H9 (cell line): Measurements from ENCODE around the gene SYNPO. TPM values are rescaled to one million over a fixed set of nuclear protein-coding genes. Genes with fewer than 3 reads are reported as not detected.

Experiments used
- DNase-seq: peaks from one replicate; pipeline ENCODE4 v3.0.0-alpha.2; 2017
- H2AFZ ChIP-seq: one replicate; pipeline ENCODE4 v1.6.1; 2013; ENCODE audit warnings: mild to moderate bottlenecking, low read length, control low read depth, moderate library complexity
- H2AK5ac ChIP-seq: 2 replicates; pipeline ENCODE4 v1.6.1; 2013; ENCODE audit warnings: low read length, control low read depth, mixed read lengths; ENCODE audit not compliant: insufficient read length
- H2BK120ac ChIP-seq: one replicate; pipeline ENCODE4 v1.6.1; 2013; ENCODE audit warnings: low read depth, mild to moderate bottlenecking, low read length, control low read depth, inconsistent platforms; ENCODE audit not compliant: poor library complexity, severe bottlenecking
- H2BK12ac ChIP-seq: 2 replicates; pipeline ENCODE4 v1.6.1; 2013; ENCODE audit warnings: low read length, control low read depth, mixed read lengths, low read depth; ENCODE audit not compliant: insufficient read length
- H2BK15ac ChIP-seq: 2 replicates; pipeline ENCODE4 v1.6.1; 2013; ENCODE audit warnings: low read depth, low read length, control low read depth
- H2BK20ac ChIP-seq: one replicate; pipeline ENCODE4 v1.6.1; 2013; ENCODE audit warnings: low read depth, mild to moderate bottlenecking, low read length, control low read depth, inconsistent platforms; ENCODE audit not compliant: poor library complexity, severe bottlenecking
- H2BK5ac ChIP-seq: 2 replicates; pipeline ENCODE4 v1.6.1; 2013; ENCODE audit warnings: low read length, control low read depth, mixed read lengths; ENCODE audit not compliant: insufficient read length
- H3K14ac ChIP-seq: 2 replicates; pipeline ENCODE4 v1.6.1; 2013; ENCODE audit warnings: low read length, control low read depth; ENCODE audit not compliant: insufficient read depth
- H3K18ac ChIP-seq: 2 replicates; pipeline ENCODE4 v1.6.1; 2013; ENCODE audit warnings: low read depth, mild to moderate bottlenecking, mixed read lengths, low read length, control low read depth; ENCODE audit not compliant: insufficient read length
- H3K23ac ChIP-seq: 2 replicates; pipeline ENCODE4 v1.6.1; 2013; ENCODE audit warnings: low read length, control low read depth, mixed read lengths, low read depth; ENCODE audit not compliant: insufficient read length
- H3K23me2 ChIP-seq: 2 replicates; pipeline ENCODE4 v1.6.1; 2013; ENCODE audit warnings: low read depth, mild to moderate bottlenecking, mixed read lengths, low read length, control low read depth; ENCODE audit not compliant: insufficient read length, poor library complexity, severe bottlenecking
- H3K27ac ChIP-seq: 2 replicates; pipeline ENCODE4 v1.5.1; 2013; ENCODE audit warnings: low read length, control low read depth, mixed read lengths, low read depth; ENCODE audit not compliant: insufficient read length
- H3K27me3 ChIP-seq: 2 replicates; pipeline ENCODE4 v1.6.1; 2013; ENCODE audit warnings: low read length, control low read depth, inconsistent platforms; ENCODE audit not compliant: insufficient read depth
- H3K4ac ChIP-seq: 2 replicates; pipeline ENCODE4 v1.6.1; 2013; ENCODE audit warnings: low read depth, mild to moderate bottlenecking, control low read depth, inconsistent platforms, low read length, moderate library complexity
- H3K4me1 ChIP-seq: 2 replicates; pipeline ENCODE4 v1.6.1; 2013; ENCODE audit warnings: low read length, control low read depth, inconsistent platforms; ENCODE audit not compliant: insufficient read depth
- H3K4me2 ChIP-seq: 2 replicates; pipeline ENCODE4 v1.6.1; 2013; ENCODE audit warnings: low read length, control low read depth, mixed read lengths; ENCODE audit not compliant: insufficient read length, insufficient read depth
- H3K56ac ChIP-seq: 2 replicates; pipeline ENCODE4 v1.6.1; 2013; ENCODE audit warnings: low read depth, mild to moderate bottlenecking, mixed read lengths, low read length, control low read depth; ENCODE audit not compliant: insufficient read length
- H3K79me1 ChIP-seq: 2 replicates; pipeline ENCODE4 v1.6.1; 2013; ENCODE audit warnings: low read depth, mild to moderate bottlenecking, moderate library complexity, low read length, control low read depth, inconsistent platforms; ENCODE audit not compliant: insufficient read depth, poor library complexity, severe bottlenecking
- H3K79me2 ChIP-seq: 2 replicates; pipeline ENCODE4 v1.6.1; 2013; ENCODE audit warnings: low read length, control low read depth, inconsistent platforms; ENCODE audit not compliant: insufficient read depth
- H3K9ac ChIP-seq: 2 replicates; pipeline ENCODE4 v1.6.1; 2013; ENCODE audit warnings: low read length, control low read depth, mixed read lengths; ENCODE audit not compliant: insufficient read length; ENCODE audit errors: extremely low read depth
- H3K9me3 ChIP-seq: one replicate; pipeline ENCODE4 v1.6.1; 2013; ENCODE audit warnings: low read depth, low read length, inconsistent platforms; ENCODE audit not compliant: control insufficient read depth
- H3T11ph ChIP-seq: one replicate; pipeline ENCODE4 v1.6.1; 2013; ENCODE audit warnings: mild to moderate bottlenecking, low read length, control low read depth, inconsistent platforms
- H4K20me1 ChIP-seq: one replicate; pipeline ENCODE4 v1.6.1; 2013; ENCODE audit not compliant: control insufficient read depth, insufficient read length, insufficient read depth
- H4K5ac ChIP-seq: 2 replicates; pipeline ENCODE4 v1.6.1; 2013; ENCODE audit warnings: low read depth, mild to moderate bottlenecking, mixed read lengths, low read length, control low read depth; ENCODE audit not compliant: insufficient read length
- H4K8ac ChIP-seq: replicated peaks from 2 replicates; pipeline ENCODE4 v1.6.1; 2013; ENCODE audit warnings: low read length, control low read depth, mixed read lengths, low read depth; ENCODE audit not compliant: insufficient read length
- H4K91ac ChIP-seq: 2 replicates; pipeline ENCODE4 v1.6.1; 2013; ENCODE audit warnings: low read depth, mild to moderate bottlenecking, moderate library complexity, mixed read lengths, low read length, control low read depth; ENCODE audit not compliant: insufficient read length
- H3K27ac Mint-ChIP-seq, 3 experiments: 2 replicates in 2 of 3; 3 replicates in 1 of 3; pipeline ENCODE4 v1.8.0; 2020 to 2021; ENCODE audit warnings: mixed read lengths in 3 of 3, mild to moderate bottlenecking in 1 of 3, moderate library complexity in 1 of 3
- H3K27me3 Mint-ChIP-seq: 2 replicates; pipeline ENCODE4 v1.8.0; 2021; ENCODE audit warnings: low read depth, mild to moderate bottlenecking, moderate library complexity, mixed read lengths
- H3K36me3 Mint-ChIP-seq, 3 experiments: 2 replicates in 2 of 3; 3 replicates in 1 of 3; pipeline ENCODE4 v1.8.0; 2020 to 2021; ENCODE audit warnings: low read depth in 3 of 3, mixed read lengths in 3 of 3; ENCODE audit not compliant: insufficient read depth in 1 of 3
- H3K4me1 Mint-ChIP-seq, 2 experiments: 2 replicates each; pipeline ENCODE4 v1.8.0; 2020; ENCODE audit warnings: mixed read lengths in 2 of 2
- H3K4me3 Mint-ChIP-seq, 2 experiments: 2 replicates in 1 of 2; 3 replicates in 1 of 2; pipeline ENCODE4 v1.8.0; 2020 to 2021; ENCODE audit warnings: mild to moderate bottlenecking in 2 of 2, mixed read lengths in 2 of 2, moderate library complexity in 1 of 2
- H3K9me3 Mint-ChIP-seq, 2 experiments: 2 replicates in 1 of 2; 3 replicates in 1 of 2; pipeline ENCODE4 v1.8.0; 2020; ENCODE audit warnings: mild to moderate bottlenecking in 2 of 2, mixed read lengths in 2 of 2, moderate library complexity in 1 of 2
- WGBS: extraction: QIAGEN DNeasy Blood & Tissue Kit; methylation state at CpG from one replicate; pipeline ENCODE4 v1.1.7; 2013; ENCODE audit warnings: missing lambda C conversion rate, low lambda C conversion rate, mixed read lengths; ENCODE audit not compliant: insufficient read length; ENCODE audit errors: extremely low coverage; 5-methylcytosine and 5-hydroxymethylcytosine counted together
- total RNA-seq: library from RNA; stranded (reverse); gene quantifications from 2 replicates; pipeline ENCODE4 v1.2.1, GENCODE V29; 2021
- TF ChIP-seq, protein P1 (sequence below): fragments of 200-600 bp; sonication (generic); conservative IDR thresholded peaks from 3 replicates; pipeline ENCODE4 v1.8.0; 2021; ENCODE audit warnings: antibody characterized with exemption, mild to moderate bottlenecking

The SYNPO gene
- total RNA-seq, 1 experiment from 2014 or later = 1.7 TPM

DNA sequence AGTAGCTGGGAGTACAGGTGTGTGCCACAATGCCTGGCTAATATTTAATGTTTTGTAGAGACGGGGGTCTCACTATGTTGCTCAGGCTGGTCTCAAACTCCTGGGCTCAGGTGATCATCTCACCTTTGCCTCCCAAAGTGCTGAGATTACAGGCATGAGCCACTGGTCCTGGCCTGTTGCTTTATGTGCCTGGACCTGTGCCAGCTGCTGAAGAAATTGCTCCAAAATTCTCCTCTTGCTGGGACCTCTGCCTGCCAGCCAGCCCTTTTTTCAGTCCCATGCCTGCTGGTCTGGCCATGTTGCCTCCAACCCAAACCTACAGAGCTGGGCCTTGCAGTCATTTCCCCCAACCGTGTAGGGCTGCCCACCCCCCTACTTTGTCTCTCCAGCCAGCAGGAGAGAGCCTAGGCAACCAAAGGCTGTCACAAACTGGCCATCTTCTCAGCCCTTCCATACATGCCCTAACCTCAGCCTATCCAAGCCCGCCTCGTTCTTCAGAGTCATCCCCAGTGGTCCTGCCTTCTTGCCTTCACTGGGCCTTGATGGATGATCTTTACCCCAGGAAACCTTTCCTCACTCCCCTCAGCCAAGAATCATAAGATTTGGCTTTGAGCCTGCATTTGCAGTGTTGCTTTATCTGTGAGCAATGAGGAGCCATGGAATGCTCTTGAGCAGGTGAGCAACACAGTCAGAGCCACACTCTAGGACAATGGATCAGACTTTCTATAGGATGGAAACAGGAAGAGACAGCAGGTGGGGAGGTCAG, 27.4 kb upstream of the SYNPO start:
- no peak overlapping the region for H4K8ac ChIP-seq
- no CpG with 5 or more reads among the region's 4 CpGs for WGBS
- no peak overlapping the region for H2BK12ac ChIP-seq
- H3K9me3 ChIP-seq = no peaks in the 10 kb centered on the region
- H3K4ac ChIP-seq = no peak overlapping the region
- no peak overlapping the region for H2AK5ac ChIP-seq
- no peak overlapping the region for H2BK5ac ChIP-seq
- H4K20me1 ChIP-seq = no peaks in the 10 kb centered on the region
- Mint-ChIP-seq H3K4me1 (peaks cover 30 to 34% of the 10 kb centered on the region in 2 experiments), H3K27me3 (peaks cover 6% of the 10 kb centered on the region), H3K4me3 (no peak overlapping the region), H3K27ac (no peak overlapping the region), H3K9me3 (no peaks in the 10 kb centered on the region), H3K36me3 (no peaks in the 10 kb centered on the region)
- no peak overlapping the region for H3K4me2 ChIP-seq
- H3K27ac ChIP-seq = no peak overlapping the region
- no peak overlapping the region for H2BK120ac ChIP-seq
- no peak overlapping the region for H3K23ac ChIP-seq
- H2BK15ac ChIP-seq = no peak overlapping the region
- no peak overlapping the region for H3K18ac ChIP-seq
- no peaks in the 10 kb centered on the region for H3K27me3 ChIP-seq
- H2BK20ac ChIP-seq = no peak overlapping the region
- H4K5ac ChIP-seq = no peak overlapping the region
- H3K23me2 ChIP-seq = no peaks in the 10 kb centered on the region
- no peak overlapping the region for H3K14ac ChIP-seq
- no peaks in the 10 kb centered on the region; the same call in 1 of the 2 replicates for H3K79me2 ChIP-seq
- no peak overlapping the region for H2AFZ ChIP-seq
- no peaks in the 10 kb centered on the region for H3K4me1 ChIP-seq
- no peak overlapping the region for H3K9ac ChIP-seq
- H3K56ac ChIP-seq = no peak overlapping the region
- no peak overlapping the region for H4K91ac ChIP-seq
- no peak overlapping the region for H3T11ph ChIP-seq
- TF ChIP-seq, protein P1, sequence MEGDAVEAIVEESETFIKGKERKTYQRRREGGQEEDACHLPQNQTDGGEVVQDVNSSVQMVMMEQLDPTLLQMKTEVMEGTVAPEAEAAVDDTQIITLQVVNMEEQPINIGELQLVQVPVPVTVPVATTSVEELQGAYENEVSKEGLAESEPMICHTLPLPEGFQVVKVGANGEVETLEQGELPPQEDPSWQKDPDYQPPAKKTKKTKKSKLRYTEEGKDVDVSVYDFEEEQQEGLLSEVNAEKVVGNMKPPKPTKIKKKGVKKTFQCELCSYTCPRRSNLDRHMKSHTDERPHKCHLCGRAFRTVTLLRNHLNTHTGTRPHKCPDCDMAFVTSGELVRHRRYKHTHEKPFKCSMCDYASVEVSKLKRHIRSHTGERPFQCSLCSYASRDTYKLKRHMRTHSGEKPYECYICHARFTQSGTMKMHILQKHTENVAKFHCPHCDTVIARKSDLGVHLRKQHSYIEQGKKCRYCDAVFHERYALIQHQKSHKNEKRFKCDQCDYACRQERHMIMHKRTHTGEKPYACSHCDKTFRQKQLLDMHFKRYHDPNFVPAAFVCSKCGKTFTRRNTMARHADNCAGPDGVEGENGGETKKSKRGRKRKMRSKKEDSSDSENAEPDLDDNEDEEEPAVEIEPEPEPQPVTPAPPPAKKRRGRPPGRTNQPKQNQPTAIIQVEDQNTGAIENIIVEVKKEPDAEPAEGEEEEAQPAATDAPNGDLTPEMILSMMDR = no peak
- DNase-seq = no peak
- H3K79me1 ChIP-seq = no peaks in the 10 kb centered on the region
